Tibial nerve (tissue), 4 donors: ENCODE measurements around the gene STX18.

Experiments
- CTCF ChIP-seq, 5 experiments: fragments of 200-600 bp in 3 of 5; fragments of 450-650 bp in 2 of 5; sonication (generic) in 3 of 5; IDR thresholded peaks; one replicate each; pipeline ENCODE4 v1.5.1; 2016 to 2019; ENCODE audit warnings: antibody characterized with exemption in 5 of 5, mild to moderate bottlenecking in 3 of 5, moderate library complexity in 2 of 5
- EP300 ChIP-seq, 2 donors: sonication (generic); formaldehyde crosslinking; IDR thresholded peaks; one replicate each; pipeline ENCODE4 v1.6.1; 2017; ENCODE audit warnings: antibody characterized with exemption in 2 of 2, mild to moderate bottlenecking in 1 of 2
- POLR2A ChIP-seq, 2 donors: fragments of 450-650 bp; IDR thresholded peaks; one replicate each; pipeline ENCODE4 v1.6.1; 2017; ENCODE audit warnings: antibody characterized with exemption in 2 of 2, mild to moderate bottlenecking in 2 of 2, moderate library complexity in 2 of 2

- no peak for TF ChIP-seq POLR2A (IDR thresholded peaks at IDR 0.05)
- TF ChIP-seq CTCF (IDR thresholded peaks at IDR 0.05) = no peak
- no peak for TF ChIP-seq EP300 (IDR thresholded peaks at IDR 0.05)
These were observed 102.1 kb downstream of the STX18 start for GRCh38 chr4:4439782-4440181.
